Left ventricle myocardium superior (tissue), 1 donor: ENCODE measurements around the gene TASOR2. TPM values are rescaled to one million over a fixed set of nuclear protein-coding genes. Genes with fewer than 3 reads are reported as not detected.
A peak's percentile ranks its signal among the peaks of the same experiment; 100 is the strongest.

Experiments used
- ATAC-seq: fragments of 200-7000 bp; cut with Tn5 transposase; one replicate; pipeline ENCODE4 v1.9.1; 2020; ENCODE audit warnings: mild to moderate bottlenecking, moderate library complexity
- DNase-seq: peaks from one replicate; pipeline ENCODE4 v3.0.0-alpha.2; 2020
- intact Hi-C: fragments of 100-400 bp; cut with micrococcal nuclease; formaldehyde crosslinking; loops from one replicate; pipeline ENCODE4 v1.11.0; 2022
- long read RNA-seq: library from polyadenylated mRNA; unstranded; transcript quantifications from one replicate; pipeline ENCODE4 v2.0.0, GENCODE V29; 2021
- total RNA-seq: library from RNA; stranded (reverse); fragmentation: NEBNext Ultra II Directional; extraction: Animal tissue kit (Norgen Biotek cat#: 25700); gene quantifications from one replicate; pipeline ENCODE4 v1.2.1, GENCODE V29; 2021
- donor health status: DM: no; HTN: yes; CAD: no; lungs with severe emphysema.

TASOR2 gene, protein sequence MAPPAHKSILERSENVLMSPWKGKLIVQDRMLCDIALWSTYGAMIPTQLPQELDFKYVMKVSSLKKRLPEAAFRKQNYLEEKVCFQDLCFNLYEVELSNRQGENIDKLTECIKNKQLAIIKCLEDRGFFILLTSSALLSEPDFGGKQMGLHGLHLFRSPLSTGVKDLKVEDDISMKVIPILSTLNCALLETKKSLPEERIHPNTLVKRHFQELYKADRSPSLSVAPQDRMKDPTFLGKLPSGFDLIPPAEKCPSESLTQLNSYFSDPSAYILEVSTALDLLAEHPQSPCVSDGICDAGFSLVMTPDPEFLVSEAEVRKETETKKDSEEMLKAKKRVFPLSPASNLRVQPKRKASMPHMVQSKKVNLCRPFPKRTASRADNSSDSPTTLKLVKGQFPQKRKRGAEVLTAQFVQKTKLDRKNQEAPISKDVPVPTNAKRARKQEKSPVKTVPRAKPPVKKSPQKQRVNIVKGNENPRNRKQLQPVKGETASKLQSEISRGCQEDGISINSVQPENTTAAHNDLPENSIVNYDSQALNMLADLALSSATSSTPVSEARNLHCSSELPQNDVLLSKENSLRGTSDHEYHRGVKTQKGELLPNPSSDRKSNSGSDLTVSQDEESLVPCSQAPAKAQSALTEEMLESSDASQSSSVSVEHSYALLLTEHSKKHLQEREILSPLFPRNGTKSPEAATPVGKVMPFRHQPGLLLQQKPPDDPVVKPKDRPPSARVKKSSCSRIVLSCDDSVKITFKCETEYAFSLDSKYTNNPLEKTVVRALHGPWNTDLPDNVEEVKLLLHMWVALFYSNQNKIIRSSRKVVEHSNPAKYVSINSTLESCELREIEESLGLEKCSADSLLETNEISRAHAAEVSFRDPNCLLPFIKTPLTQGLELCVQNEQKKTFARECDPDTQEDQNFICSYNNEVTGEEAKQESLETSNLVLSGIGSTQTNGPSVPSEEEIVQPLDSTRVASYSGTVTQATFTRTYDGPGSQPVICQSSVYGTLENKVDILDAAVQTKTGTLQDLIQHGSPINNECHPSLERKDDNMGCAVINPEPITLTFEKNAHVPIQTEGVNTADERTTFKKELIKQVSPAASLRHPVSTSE (N-terminal part only)
- 33.6 TPM for total RNA-seq
- long read RNA-seq, partial matches to known transcripts: 7 of 10 reads
- long read RNA-seq, other reads (novel, unspliced or antisense): 3 of 10 reads

DNA sequence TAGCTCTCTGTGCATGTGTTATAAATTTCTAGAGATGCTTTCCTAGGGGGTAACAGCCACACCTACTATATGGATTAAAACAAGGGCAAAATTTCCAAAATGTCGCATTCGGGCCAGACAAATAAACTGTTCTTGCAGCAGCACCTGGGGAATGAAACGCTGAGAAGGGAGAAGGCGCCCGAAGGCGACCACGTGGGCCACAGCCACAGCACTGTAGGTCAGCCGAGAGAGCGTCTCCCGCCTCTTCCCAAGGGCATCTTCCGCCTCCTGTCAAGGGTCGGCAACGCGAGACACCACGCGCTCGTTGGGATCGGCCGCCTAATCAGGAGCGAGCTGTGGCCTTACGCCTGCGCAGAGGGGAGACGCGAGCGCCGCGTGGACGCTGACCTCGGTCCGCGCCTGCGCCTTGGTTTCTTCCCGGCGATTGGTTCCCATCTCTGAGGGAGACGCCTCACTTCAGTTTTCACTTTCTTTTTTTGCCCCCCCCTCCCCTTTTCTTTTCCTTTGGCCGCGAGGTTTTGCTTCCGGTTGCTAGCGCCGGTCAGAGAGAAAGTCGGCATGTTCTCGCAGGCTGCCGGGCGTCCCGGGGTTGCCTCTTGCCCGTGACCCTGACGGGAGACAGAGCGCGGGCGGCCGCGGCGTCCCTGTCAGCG lies at the start of gene TASOR2:
Gene TASOR2 (plus strand): TSS at position 521 of the 653 bp plus-strand sequence. CDS start 35,805 bp downstream, outside the sequence.
- DNase-seq (peak; percentile 99), ATAC-seq (peak; percentile 98)
- intact Hi-C loops: no loop called here

DNA sequence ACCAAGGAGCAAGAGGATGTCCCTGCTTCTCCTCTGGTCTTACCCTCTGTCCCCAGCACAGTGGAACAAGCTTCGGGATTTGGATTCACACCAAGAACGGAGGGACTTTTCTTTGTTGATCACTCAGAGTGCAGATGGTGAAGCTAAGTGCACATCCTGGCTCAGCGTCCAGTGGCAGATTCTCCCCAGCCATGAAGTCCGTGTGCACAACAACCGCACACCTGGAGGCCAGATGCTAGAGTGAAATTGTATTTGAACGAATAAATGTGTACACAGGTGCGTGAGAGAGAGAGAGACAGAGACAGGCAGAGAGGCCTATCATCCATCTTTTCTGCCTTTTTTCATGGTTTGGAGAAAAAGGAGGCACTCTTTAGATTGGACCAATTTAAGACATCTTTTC lies 49.7 kb upstream of the TASOR2 start:
- ATAC-seq (no peak), DNase-seq (no peak)
- intact Hi-C loops: no loop called here

DNA sequence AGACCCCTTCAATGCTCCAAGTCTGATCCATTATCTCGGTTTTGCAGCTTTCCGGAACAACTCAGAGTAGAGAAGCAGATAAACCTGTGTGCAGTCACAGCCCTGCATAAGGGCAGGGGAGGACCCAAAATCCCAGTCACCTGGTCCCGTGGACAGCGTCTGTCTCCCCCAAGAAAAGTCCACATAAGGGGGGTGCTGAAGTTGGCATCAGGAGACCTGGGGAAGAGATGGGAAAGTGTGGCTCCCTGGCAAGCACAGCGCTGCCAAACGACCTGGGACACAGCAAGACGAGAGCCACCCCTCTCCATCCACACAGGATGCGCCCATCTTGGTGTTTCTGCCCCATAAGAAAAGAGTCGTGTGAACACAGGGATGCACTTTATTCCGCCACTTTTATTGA lies 46.1 kb upstream of the TASOR2 start:
- intact Hi-C loops: no loop called here
- DNase-seq (no peak), ATAC-seq (no peak)

DNA sequence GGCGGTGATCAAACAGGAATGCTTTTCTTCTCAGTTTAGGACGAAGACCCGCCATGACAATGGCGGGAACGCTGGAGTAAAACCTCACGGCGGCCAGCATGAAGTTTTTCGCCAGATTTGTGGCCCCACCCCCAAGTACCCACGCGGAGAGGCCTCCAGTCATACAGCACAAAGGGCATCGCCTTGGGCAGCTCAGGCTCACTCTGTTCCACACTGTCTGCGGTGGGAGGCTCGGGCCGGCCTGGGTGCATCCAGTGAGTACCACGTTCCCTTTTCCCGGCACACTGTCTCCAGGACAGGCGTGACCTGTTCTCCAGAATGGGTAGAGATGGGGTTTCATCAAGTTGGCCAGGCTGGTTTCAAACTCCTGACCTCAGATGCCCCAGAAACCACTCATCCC lies 45.6 kb upstream of the TASOR2 start:
- DNase-seq: no peak
- no peak for ATAC-seq
- intact Hi-C loops: no loop called here

- DNase-seq: no peak
- no peak for ATAC-seq
- intact Hi-C loops: no loop called here
These were observed 44.6 kb upstream of the TASOR2 start for GRCh38 chr10:5640036-5640435.

- ATAC-seq: no peak
- intact Hi-C loops: no loop called here
- DNase-seq: no peak
These were observed 44.1 kb upstream of the TASOR2 start for GRCh38 chr10:5640501-5640900.

DNA sequence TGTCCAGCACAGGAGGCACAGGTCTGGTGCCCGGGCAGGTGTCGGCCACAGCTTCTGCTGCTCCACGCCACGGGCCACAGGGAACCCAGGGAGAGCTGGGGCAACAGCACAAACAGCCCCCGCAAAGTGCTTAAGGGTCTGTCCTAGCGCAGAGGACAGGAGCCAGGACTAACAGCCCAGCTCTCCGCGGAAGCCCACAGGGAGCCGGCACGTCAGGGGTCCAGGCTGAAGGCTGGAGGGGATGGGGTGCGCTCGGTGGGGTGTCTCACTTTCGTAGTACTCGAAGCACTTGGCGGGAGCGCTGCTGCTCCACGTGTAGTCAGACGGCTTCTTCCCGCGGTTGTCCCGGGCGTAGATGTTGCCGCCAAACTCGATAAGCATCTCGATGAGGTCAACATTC lies 43.1 kb upstream of the TASOR2 start:
- ATAC-seq: no peak
- no peak for DNase-seq
- intact Hi-C loops: no loop called here

- DNase-seq (no peak), ATAC-seq (peak; percentile 52)
- intact Hi-C loops: no loop called here
These were observed 41.1 kb upstream of the TASOR2 start for GRCh38 chr10:5643346-5644067.

DNA sequence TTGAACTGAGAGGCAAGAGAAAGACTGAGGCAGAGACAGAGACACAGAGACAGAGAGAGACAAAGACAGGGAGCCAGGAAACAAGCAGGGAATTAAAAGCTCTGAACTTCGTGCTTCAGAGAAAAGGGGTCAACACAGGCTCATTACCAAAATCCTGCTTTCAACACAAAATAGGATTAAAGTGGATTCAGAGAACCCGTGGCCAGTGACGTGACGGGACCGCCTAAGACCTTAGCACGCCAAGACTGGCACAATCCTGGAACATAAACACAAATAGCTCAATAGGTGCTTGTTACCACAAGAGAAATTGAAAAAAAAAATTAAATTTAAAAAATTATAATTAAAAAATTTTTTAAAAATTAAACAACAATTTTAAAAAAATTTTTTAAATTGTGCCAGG lies 39.7 kb upstream of the TASOR2 start:
- intact Hi-C loops: no loop called here
- DNase-seq (no peak), ATAC-seq (no peak)

- ATAC-seq: peak; percentile 71
- no peak for DNase-seq
- intact Hi-C loops: no loop called here
These were observed 39.3 kb upstream of the TASOR2 start for GRCh38 chr10:5645375-5645774.

DNA sequence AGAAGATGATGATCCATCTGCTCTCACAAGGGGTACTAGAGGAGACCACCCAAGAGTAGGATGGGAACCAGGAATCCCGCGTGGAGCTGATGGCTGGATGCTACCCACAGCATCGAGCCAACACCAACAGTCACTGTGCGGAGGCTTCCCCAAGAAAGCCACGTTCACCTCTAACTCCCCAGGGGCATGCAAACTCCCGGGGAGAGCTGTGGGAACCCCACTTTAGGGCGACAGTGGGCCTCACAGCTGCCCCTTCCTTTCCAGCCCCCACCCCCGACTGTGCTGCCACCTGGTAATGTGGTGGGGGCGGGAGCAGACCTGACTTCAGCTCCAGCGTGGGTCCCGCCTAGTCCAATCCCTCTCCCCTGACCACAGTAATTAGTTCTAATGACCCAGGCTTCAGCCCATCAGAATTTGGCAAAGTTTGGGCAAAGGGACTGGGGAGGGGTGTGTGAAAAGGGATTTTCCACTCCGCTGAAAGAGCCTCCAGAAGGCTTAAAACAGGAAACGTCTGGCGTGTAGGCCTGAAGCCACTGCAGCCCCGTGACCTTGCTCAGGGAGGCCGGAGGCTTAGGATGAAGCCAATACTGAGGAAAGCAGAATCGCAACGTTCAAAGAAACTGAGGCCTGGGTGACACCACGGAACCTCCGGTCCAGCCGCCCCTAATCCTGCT lies 38.6 kb upstream of the TASOR2 start:
- peak; percentile 80 for ATAC-seq
- intact Hi-C loops: no loop called here
- DNase-seq: peak; percentile 54

DNA sequence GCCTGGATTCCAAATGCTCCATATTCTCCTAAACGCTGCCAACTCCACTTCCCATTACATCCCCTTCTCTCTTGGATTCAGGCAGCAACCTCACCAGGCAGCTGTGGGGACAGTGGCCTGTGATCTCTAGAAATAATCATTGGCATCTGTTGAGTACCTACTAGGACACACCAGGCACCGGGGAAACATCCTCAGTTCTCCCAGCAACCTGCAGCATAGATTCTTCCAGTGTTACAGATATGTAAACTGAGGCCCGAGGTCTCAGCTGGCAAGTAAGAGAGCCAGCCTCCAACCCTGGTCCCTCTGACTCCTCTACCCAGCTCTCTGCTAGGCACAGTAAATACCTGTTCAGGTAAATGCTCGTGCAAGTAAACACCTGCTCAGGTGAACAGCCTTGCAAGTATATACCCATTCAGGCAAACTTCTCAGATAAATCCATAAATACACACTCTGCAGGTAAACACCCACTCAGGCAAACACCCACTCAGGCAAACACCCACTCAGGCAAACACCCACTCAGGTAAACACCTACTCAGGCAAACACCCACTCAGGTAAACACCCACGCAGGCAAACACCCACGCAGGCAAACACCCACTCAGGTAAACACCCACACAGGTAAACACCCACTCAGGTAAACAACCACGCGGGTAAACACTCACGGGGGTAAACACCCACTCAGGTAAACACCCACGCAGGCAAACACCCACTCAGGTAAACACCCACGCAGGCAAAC lies 37.0 kb upstream of the TASOR2 start:
- ATAC-seq: no peak
- intact Hi-C loops: no loop called here
- DNase-seq: no peak

DNA sequence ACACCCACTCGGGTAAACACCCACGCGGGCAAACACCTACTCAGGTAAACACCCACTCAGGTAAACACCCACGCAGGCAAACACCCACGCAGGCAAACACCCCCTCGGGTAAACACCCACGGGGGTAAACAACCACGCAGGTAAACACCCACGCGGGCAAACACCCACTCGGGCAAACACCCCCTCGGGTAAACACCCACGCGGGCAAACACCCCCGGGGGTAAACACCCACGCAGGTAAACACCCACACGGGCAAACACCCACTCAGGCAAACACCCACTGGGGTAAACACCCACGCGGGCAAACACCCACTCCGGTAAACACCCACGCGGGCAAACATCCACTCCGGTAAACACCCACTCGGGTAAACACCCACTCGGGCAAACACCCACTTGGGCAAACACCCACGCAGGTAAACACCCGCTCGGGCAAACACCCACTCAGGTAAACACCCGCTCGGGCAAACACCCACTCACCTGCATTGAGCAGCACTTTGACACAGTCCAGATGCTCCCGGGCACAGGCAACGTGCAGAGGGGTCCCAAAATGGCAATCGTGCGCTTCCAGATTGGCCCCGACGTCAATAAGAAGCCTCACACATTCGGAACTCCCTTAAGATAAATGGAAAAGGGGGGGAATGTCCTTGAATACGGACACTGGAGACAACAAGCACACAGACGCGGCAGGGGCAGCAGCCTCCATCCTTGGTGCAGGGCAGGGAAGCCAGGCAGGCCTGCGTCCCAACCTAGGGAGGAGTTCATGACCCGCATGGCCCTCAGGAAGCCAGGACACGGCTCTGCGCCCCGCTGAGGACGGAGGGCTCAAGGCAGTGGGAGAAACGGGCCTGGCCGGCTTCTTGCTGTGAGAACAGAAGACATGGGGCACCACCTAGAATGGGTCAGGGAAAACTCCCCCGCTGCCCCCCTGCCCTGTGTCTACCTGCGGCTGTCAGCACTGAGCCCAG lies 35.9 kb upstream of the TASOR2 start:
- DNase-seq: no peak

DNA sequence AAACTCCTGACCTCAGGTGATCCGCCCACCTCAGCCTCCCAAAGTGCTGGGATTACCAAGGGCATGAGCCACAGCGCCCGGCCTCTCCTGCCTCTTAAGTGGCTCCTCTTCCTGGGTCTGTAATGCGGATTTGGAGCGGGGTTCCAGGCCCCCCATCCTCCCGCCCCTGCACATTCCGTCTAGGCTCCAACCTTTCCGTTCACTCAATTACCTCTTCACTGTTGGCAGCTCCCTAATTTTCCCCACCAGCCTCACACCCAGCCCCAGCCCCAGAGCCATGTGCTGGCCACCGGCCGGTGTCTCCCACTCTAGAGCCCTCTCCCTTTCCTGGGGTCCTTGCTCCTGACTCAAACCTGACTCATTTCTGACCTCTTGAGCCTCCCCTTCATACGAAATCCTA lies 34.9 kb upstream of the TASOR2 start:
- ATAC-seq (no peak), DNase-seq (no peak)
- intact Hi-C loops: no loop called here

More for the DNA sequence above, 35.9 kb upstream of the TASOR2 start:
- intact Hi-C loops: no loop called here
- no peak for ATAC-seq

DNA sequence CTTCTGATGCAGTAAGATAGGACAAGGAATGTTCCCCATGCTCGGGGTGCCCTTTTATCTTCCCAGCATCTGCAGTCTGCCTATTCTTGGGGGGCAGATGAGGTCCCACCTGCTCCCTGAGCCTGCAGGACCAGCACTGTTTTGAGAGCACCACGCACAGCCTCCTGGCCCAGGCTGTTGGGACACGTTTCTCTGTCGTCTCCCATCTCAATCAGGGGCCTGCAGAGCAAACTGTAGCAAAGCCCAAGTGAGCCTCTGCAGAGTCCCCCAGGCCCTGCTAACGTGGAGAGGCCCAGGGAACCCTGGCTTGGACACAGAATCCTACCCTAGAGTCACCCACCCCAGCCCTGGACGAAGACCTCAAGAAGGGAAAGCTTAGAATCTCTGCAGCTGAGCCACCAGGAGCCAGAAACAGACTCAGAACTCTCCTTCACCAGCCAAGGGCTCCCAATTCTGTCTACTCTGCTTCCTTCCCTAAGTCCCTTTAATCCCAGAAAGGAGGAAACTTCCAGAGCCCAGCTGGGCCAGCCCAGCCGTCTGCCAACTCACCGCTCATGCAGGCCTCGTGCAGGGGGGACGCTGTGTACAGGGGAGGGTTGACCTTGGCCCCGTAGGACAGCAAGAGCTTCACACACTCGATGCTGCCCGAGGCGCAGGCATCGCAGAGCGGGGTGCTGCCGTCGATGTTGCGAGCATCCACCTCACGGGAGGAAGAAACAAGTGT lies 33.8 kb upstream of the TASOR2 start:
- intact Hi-C loops: no loop called here
- DNase-seq (no peak), ATAC-seq (no peak)

DNA sequence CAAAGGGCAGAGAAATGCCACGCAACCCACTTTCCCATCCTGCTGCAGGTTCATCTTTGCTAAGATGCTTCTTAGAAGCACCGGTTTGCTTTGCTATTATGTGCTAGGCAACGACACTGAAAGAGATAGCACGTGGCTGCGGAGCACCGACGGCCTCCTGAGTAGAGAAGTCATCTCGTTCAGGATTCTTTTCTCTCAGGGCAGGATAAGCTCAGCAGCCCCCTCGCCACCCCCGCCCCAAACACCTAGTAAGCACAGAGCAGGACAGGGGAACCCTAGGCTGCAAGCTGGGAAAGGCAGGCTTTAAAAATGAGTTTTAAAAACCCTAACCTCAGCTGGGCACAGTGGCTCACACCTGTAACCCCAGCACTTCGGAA lies 33.3 kb upstream of the TASOR2 start:
- DNase-seq: no peak
- no peak for ATAC-seq
- intact Hi-C loops: no loop called here
